GM19351 (cell line): ENCODE data around the gene PLAAT4.
"Not testable (repeated sequence)": the region's sequence is repeated elsewhere in the genome, so short reads cannot be mapped to it uniquely, and the experiment has no call there.

Source experiments
- ATAC-seq: cut with Tn5 transposase; IDR thresholded peaks from one replicate; pipeline ENCODE4 v1.9.1; 2021; ENCODE audit warnings: mild to moderate bottlenecking, moderate library complexity; ENCODE audit not compliant: unreplicated experiment

The PLAAT4 gene

GRCh38 chr11:63564784-63565350 is 28.3 kb downstream of the PLAAT4 start:
- no peak for ATAC-seq

GRCh38 chr11:63567044-63567840 is 30.6 kb downstream of the PLAAT4 start:
- peak; percentile 69 for ATAC-seq

DNA sequence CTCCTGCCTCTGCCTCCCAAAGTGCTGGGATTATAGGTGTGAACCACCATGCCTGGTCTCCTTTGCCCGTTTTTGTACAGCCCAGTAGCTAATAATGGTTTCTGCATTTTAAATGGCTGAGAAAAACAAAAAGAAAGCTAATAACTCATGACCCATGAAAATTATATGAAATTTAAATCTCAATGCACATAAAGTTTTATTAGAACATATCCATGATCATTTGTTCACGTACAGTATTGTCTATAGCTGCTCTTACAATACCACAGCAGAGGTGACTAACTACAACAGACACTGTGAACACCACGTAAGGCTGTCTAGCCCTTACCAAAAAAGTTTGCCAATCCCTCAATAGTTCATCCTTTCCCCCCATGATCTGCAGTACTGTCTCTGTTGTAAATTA is 33.0 kb downstream of the PLAAT4 start:
- ATAC-seq: no peak

DNA sequence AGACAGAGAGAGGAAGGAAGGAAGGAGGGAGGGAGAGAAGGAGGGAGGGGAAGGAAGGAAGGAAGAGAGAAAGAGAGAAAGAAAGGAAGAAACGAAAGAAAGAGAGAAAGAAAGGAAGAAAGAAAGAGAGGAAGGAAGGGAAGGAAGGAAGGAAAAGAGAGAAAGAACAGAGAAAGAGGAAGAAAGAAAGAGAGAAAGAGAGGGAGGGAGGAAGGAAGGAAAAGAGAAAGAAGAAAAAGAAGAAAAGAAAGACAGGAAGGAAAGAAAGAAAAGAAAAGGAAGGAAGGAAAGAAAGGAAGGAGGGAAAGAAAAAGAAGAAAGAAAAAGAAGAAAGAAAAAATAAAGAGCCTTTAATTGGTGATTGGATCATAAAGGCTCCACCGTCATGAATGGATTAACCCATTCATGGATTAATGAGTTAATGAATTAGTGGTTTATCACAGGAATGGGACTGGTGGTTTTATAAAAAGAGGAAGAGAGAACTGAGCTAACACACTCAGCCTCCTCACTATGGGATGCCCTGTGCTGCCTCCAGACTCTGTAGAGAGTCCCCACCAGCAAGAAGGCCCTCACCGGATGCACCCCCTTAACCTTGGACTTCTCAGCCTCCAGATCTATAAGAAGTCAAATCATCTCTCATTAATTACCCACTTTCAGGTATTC is 35.5 kb downstream of the PLAAT4 start:
- no peak for ATAC-seq

- no peak for ATAC-seq
Measured at GRCh38 chr11:63573881-63574855, 37.6 kb downstream of the PLAAT4 start.

- ATAC-seq: no peak
Measured at GRCh38 chr11:63574856-63575602, 38.4 kb downstream of the PLAAT4 start.

DNA sequence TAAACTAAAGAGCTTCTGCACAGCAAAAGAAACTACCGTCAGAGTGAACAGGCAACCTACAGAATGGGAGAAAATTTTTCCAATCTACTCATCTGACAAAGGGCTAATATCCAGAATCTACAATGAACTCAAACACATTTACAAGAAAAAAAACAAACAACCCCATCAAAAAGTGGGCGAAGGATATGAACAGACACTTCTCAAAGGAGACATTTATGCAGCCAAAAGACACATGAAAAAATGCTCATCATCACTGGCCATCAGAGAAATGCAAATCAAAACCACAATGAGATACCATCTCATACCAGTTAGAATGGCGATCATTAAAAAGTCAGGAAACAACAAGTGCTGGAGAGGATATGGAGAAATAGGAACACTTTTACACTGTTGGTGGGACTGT is 42.3 kb downstream of the PLAAT4 start:
- not testable (repeated sequence) for ATAC-seq

DNA sequence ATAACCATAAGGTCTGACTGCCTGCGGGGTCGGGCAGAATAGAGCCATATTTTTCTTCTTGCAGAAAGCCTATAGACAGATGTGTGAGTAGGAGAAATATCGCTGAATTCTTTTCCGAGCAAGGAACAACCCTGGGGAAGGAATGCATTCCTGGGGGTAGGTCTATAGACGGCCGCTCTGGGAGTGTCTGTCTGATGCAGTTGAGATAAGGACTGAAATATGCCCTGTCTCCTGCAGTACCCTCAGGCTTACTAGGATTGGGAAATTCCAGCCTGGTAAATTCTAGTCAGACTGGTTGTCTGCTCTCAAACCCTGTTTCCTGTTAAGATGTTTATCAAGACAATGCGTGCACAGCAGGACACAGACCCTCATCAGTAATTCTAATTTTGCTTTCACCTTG is 44.6 kb downstream of the PLAAT4 start:
- ATAC-seq: not testable (repeated sequence)

GRCh38 chr11:63583357-63583677 is 46.7 kb downstream of the PLAAT4 start:
- no peak for ATAC-seq

GRCh38 chr11:63586451-63587166 is 50.0 kb downstream of the PLAAT4 start:
- ATAC-seq: no peak

DNA sequence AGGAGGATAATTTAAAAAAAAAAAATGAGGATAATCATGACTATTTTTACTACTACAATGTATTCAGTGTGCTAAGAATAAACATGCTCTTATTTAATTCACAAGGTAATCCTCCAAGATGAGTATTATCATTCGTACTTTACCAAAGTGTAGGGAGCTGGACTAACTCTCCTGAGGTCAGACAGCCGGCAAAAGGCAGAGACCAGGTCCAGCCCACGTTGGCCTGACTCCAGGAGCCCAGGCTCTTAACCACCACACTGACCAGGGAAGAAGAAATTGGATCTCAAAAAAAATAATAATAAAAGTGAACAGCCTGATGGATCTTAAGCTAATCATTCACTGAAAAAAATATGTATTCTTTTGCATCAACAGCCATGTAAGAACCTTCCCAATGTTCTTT is 52.4 kb downstream of the PLAAT4 start:
- ATAC-seq: no peak

GRCh38 chr11:63590024-63590788 is 53.6 kb downstream of the PLAAT4 start:
- no peak for ATAC-seq

GRCh38 chr11:63592975-63593395 is 56.4 kb downstream of the PLAAT4 start:
- no peak for ATAC-seq

DNA sequence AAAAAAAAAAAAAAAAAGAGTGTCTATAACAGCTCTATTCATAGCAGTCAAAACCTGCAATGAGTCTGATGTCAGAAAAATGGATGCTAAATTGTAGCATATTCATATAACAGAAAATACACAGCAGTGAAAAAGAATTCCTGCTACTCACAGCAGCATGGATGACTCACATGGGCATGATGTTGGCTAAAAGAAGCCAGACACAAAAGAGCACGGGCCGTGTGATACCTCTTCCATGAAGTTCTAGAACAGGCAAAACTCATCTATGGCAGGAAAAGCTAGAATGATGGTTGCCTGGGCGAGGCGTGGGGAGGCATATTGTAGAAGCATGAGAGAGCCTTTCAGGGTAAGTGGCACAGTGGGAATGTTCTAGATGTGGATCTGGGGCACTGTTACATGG is 58.7 kb downstream of the PLAAT4 start:
- ATAC-seq: no peak
